Prostate gland (tissue), 2 donors: ENCODE data around the gene CABLES1. TPM values are rescaled to one million over a fixed set of nuclear protein-coding genes. Genes with fewer than 3 reads are reported as not detected.

ENCODE experiments used
- DNase-seq: peaks from one replicate; pipeline ENCODE4 v3.0.0-alpha.2; 2019; ENCODE audit warnings: low spot score
- H3K27ac ChIP-seq, 2 donors: fragments of 200-600 bp; sonication (generic); 2 replicates each; pipeline ENCODE4 v1.5.1; 2017 to 2019
- H3K27me3 ChIP-seq: fragments of 200-600 bp; sonication (generic); replicated peaks from 2 replicates; pipeline ENCODE4 v1.5.1; 2019; ENCODE audit not compliant: insufficient read depth
- H3K36me3 ChIP-seq, 2 donors: fragments of 200-600 bp; sonication (generic); 1 replicate in 1 of 2; 2 replicates in 1 of 2; pipeline versions ENCODE4 v1.5.1 to v1.8.1; 2017 to 2019
- H3K4me1 ChIP-seq: fragments of 200-600 bp; sonication (generic); replicated peaks from 2 replicates; pipeline ENCODE4 v1.5.1; 2019
- H3K4me3 ChIP-seq, 2 donors: fragments of 200-600 bp; sonication (generic); 2 replicates each; pipeline ENCODE4 v1.5.1; 2017 to 2019
- H3K9me3 ChIP-seq: fragments of 200-600 bp; sonication (generic); 2 replicates; pipeline ENCODE4 v1.5.1; 2017
- POLR2A ChIP-seq: fragments of 450-650 bp; IDR thresholded peaks from one replicate; pipeline ENCODE4 v1.6.1; 2016; ENCODE audit warnings: antibody characterized with exemption, mild to moderate bottlenecking
- POLR2AphosphoS5 ChIP-seq: sonication (generic); formaldehyde crosslinking; IDR thresholded peaks from one replicate; pipeline ENCODE4 v1.6.1; 2017; ENCODE audit warnings: antibody characterized with exemption
- WGBS: methylation state at CpG from one replicate; pipeline ENCODE4 v1.1.5; 2018; 5-methylcytosine and 5-hydroxymethylcytosine counted together
- intact Hi-C: fragments of 100-400 bp; cut with DNase I; formaldehyde crosslinking; loops from one replicate; pipeline ENCODE4 v1.14.2; 2022
- total RNA-seq, 2 donors: library from RNA; depleted of rRNA; stranded (reverse); fragments of >200 nt; gene quantifications; one replicate each; pipeline ENCODE4 v1.1.0, GENCODE V29; 2016
- TF ChIP-seq, protein P1 (sequence below), 4 experiments: fragments of 200-600 bp in 2 of 4; fragments of 450-650 bp in 2 of 4; sonication (generic) in 2 of 4; IDR thresholded peaks; 1 replicate in 3 of 4; 2 replicates in 1 of 4; pipeline ENCODE4 v1.5.1; 2016 to 2019; ENCODE audit warnings: antibody characterized with exemption in 4 of 4, mild to moderate bottlenecking in 2 of 4, moderate library complexity in 2 of 4

Gene CABLES1
- total RNA-seq, 2 donors from 2014 or later = 3.9 to 16.2 TPM

DNA sequence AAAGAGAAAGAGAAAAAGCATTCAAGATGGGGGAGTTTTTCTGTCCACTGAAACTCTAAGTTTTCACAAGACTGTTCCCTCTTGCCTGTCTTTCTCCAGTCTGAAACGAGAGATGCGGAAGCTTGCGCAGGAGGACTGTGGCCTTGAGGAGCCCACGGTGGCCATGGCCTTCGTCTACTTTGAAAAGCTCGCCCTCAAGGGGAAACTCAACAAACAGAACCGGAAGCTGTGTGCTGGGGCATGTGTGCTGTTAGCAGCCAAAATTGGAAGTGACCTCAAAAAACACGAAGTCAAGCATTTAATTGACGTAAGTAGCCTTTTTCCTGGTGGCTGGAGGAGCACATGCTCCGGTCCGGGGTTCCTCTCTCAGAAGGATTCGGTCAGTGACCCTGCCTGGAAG is 118.3 kb downstream of the CABLES1 start:
- WGBS = 94% methylated on average over 12 of the region's 12 CpGs

DNA sequence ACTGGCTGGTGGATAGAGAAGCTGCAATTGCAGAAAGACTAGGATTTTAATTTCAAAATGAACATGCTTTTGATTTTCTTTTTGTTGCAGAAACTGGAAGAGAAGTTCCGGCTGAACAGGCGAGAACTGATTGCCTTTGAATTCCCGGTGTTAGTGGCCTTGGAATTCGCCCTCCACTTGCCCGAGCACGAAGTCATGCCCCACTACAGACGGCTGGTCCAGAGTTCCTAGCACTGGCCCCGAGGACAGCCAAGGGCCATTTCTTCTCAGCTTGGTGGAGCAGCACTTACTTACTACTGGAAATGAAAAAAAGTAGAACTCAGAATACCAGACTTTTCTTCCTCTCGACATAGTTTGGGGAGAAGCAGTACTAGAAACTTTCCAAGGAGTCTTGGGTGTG is 121.9 kb downstream of the CABLES1 start:
- no peak for DNase-seq
- intact Hi-C loops = loop anchor here (2.0 kb wide), 1 partner anchor 18 kb away; no protein-coding TSS in a partner anchor
- Histone ChIP-seq H3K4me1 (peaks cover 8% of the 10 kb centered on the region), H3K4me3 (no peak overlapping the region), H3K9me3 (no peaks in the 10 kb centered on the region), H3K27ac (no peak overlapping the region), H3K36me3 (no peaks in the 10 kb centered on the region), H3K27me3 (no peaks in the 10 kb centered on the region)
- whole genome bisulfite sequencing = 90% methylated on average over 9 of the region's 9 CpGs
- TF ChIP-seq POLR2AphosphoS5 (no peak), POLR2A (no peak)
- TF ChIP-seq, protein P1, sequence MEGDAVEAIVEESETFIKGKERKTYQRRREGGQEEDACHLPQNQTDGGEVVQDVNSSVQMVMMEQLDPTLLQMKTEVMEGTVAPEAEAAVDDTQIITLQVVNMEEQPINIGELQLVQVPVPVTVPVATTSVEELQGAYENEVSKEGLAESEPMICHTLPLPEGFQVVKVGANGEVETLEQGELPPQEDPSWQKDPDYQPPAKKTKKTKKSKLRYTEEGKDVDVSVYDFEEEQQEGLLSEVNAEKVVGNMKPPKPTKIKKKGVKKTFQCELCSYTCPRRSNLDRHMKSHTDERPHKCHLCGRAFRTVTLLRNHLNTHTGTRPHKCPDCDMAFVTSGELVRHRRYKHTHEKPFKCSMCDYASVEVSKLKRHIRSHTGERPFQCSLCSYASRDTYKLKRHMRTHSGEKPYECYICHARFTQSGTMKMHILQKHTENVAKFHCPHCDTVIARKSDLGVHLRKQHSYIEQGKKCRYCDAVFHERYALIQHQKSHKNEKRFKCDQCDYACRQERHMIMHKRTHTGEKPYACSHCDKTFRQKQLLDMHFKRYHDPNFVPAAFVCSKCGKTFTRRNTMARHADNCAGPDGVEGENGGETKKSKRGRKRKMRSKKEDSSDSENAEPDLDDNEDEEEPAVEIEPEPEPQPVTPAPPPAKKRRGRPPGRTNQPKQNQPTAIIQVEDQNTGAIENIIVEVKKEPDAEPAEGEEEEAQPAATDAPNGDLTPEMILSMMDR (IDR thresholded peaks at IDR 0.05) = no peak

More for the DNA sequence above, 118.3 kb downstream of the CABLES1 start:
- no peak for DNase-seq
- intact Hi-C loops = no loop called here
- Histone ChIP-seq H3K27me3 (no peaks in the 10 kb centered on the region), H3K4me3 (no peak overlapping the region), H3K4me1 (no peaks in the 10 kb centered on the region), H3K27ac (no peak overlapping the region), H3K9me3 (no peaks in the 10 kb centered on the region), H3K36me3 (no peaks in the 10 kb centered on the region)
- TF ChIP-seq, protein P1 (IDR thresholded peaks at IDR 0.05) = no peak
- no peak for TF ChIP-seq POLR2AphosphoS5
- TF ChIP-seq POLR2A = no peak

DNA sequence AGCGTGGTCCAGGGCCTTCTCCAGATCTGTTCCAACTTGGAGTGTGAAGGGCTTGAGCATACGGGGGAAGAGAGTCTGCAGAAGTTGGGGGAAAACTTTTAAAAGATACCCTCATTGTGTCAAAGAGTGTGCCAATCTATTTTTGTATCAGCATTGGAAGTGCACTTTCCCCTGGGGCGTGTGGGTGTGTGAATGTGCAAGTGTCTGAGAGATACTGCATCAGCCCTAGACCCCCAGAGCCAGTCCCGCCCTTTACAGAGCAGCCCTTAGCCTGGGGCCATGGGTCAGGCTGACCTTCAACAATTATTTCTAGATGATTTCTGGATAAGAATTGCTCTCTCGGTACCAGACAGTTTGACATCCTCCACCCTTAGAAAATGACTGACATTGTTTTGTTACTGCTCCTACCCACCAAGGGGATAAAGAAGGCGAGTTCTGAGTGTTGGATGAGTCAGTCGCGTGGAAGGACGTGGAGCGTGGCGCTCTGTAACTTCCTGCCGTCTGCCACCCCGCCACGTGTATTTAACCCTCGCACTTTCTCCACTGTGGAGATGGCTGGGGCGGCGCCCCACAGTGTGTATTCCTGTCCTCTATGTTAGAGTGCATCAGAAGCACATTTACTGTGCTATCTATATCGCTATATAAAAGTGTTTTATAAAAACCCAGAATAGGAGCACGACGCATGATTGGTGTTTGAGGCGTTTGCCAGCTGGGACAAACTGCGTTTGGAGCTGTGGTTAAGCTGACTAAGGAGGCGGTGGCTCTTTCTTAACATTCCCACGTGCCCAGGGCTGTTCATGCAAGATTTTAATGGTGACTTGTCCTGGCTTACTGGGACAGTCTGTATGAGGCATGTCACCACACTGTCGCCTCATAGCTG is 122.6 kb downstream of the CABLES1 start:
- Histone ChIP-seq H3K36me3 (no peaks in the 10 kb centered on the region), H3K4me3 (no peak overlapping the region), H3K27me3 (no peaks in the 10 kb centered on the region), H3K9me3 (no peaks in the 10 kb centered on the region), H3K4me1 (peaks cover 8% of the 10 kb centered on the region), H3K27ac (no peak overlapping the region)
- intact Hi-C loops = loop anchor here (2.0 kb wide), 1 partner anchor 19 kb away; no protein-coding TSS in a partner anchor
- no peak for DNase-seq
- WGBS = 77% methylated on average over 25 of the region's 25 CpGs
- TF ChIP-seq, protein P1 (IDR thresholded peaks at IDR 0.05) = no peak

DNA sequence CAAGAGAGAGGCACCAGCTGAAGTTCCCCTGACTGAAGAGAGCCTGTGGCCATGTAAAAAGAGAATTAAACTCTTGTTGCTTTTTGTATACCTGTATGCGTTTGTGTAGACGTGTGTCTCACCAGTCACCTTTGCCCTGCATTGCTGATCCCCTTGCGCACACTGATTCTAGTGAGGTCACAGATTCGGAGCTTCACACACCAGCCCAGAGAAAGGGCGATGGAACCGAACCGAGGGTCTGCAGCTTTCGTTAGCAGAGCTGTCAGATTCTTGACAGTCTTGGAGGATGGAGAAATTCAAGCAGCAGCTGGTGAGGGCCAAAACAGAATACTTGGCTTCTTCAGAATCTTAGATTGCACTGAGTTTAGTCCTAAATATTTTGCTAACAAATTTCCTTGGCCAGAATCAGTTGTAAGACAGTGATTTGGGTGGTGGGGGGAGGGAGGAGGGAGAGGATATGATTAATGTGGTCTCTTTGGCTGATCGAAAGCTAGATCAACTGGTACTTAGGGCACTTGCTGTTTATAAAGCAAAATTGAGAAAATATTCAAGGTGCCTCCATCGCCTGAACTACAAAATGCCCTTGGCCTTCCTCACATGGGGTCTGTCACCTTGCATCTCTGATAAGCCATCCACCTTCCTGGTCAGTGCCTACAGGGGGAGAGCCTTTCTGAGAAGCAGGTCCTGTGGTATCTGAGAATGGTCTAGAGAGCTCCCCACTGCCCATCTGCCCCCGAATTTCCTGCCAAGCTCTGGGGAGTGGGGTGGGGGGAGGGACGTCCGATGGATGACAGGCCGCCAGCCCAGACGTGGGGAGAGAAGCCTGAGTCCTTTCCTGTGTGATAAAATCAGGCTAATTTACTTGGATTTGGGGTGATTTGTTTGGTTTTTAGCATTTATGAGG is 123.5 kb downstream of the CABLES1 start:
- no peaks in the 10 kb centered on the region for H3K9me3 ChIP-seq
- H3K36me3 ChIP-seq = no peaks in the 10 kb centered on the region
- no peak for DNase-seq
- TF ChIP-seq, protein P1 (IDR thresholded peaks at IDR 0.05) = no peak
- no peak for TF ChIP-seq POLR2AphosphoS5
- TF ChIP-seq POLR2A = no peak
- intact Hi-C loops = no loop called here
- H3K27me3 ChIP-seq = no peaks in the 10 kb centered on the region
- H3K27ac ChIP-seq = peak overlapping the region; percentile 51 to 72
- peaks cover 8% of the 10 kb centered on the region for H3K4me1 ChIP-seq
- 71% methylated on average over 15 of the region's 15 CpGs for WGBS
- no peak overlapping the region for H3K4me3 ChIP-seq
